Gastrocnemius medialis (tissue), 4 donors: Measurements from ENCODE around the gene TFR2. TPM values are rescaled to one million over a fixed set of nuclear protein-coding genes. Genes with fewer than 3 reads are reported as not detected.

Source experiments
- ATAC-seq, 2 donors: fragments of 150-250 bp; one replicate each; pipeline ENCODE4 v1.9.1; 2016
- DNase-seq, 2 donors: peaks; one replicate each; pipeline ENCODE4 v3.0.0-alpha.2; 2019
- H3K27ac ChIP-seq, 4 donors: fragments of 200-600 bp; sonication (generic); 1 replicate in 1 of 4; 2 replicates in 3 of 4; pipeline ENCODE4 v1.5.1; 2016 to 2018; ENCODE audit warnings: mild to moderate bottlenecking in 2 of 4, moderate library complexity in 1 of 4
- H3K27me3 ChIP-seq, 3 donors: fragments of 200-600 bp; sonication (generic) in 2 of 3; 1 replicate in 1 of 3; 2 replicates in 2 of 3; pipeline versions ENCODE4 v1.5.1 to v1.6.0; 2016 to 2019; ENCODE audit warnings: mild to moderate bottlenecking in 1 of 3, moderate library complexity in 1 of 3
- H3K36me3 ChIP-seq, 2 donors: fragments of 200-600 bp; sonication (generic) in 1 of 2; one replicate each; pipeline ENCODE4 v1.5.1; 2017 to 2018
- H3K4me1 ChIP-seq, 2 donors: fragments of 200-600 bp; sonication (generic) in 1 of 2; one replicate each; pipeline ENCODE4 v1.5.1; 2016 to 2017; ENCODE audit warnings: mild to moderate bottlenecking in 2 of 2
- H3K4me3 ChIP-seq, 4 donors: fragments of 200-600 bp; sonication (generic) in 3 of 4; 1 replicate in 1 of 4; 2 replicates in 3 of 4; pipeline ENCODE4 v1.5.1; 2016 to 2019; ENCODE audit warnings: mild to moderate bottlenecking in 2 of 4
- H3K9me3 ChIP-seq, 3 donors: fragments of 200-600 bp; sonication (generic) in 2 of 3; 1 replicate in 1 of 3; 2 replicates in 2 of 3; pipeline ENCODE4 v1.5.1; 2016 to 2019
- POLR2A ChIP-seq, 2 donors: fragments of 450-650 bp; IDR thresholded peaks; one replicate each; pipeline ENCODE4 v1.6.1; 2017; ENCODE audit warnings: antibody characterized with exemption in 2 of 2, mild to moderate bottlenecking in 2 of 2, moderate library complexity in 2 of 2
- in situ Hi-C, 4 donors: fragments of 200-750 bp; cut with MboI; loops; one replicate each; pipeline versions ENCODE4 v1.15.0 to v1.8.0; 2017; ENCODE audit warnings: low sequenced_read_pairs in 4 of 4
- intact Hi-C: fragments of 100-400 bp; cut with DNase I; formaldehyde crosslinking; loops from one replicate; pipeline ENCODE4 v1.15.1; 2023; ENCODE audit warnings: low total_unique reads
- total RNA-seq, 4 donors: library from RNA; depleted of rRNA; stranded (reverse); fragments of >200 nt; gene quantifications; one replicate each; pipeline versions ENCODE4 v1.1.0 to v1.2.3, GENCODE V29; 2016
- TF ChIP-seq, protein P1 (sequence below), 5 experiments: fragments of 450-650 bp in 3 of 5; fragments of 200-600 bp in 2 of 5; sonication (generic) in 2 of 5; IDR thresholded peaks in 4 of 5; conservative IDR thresholded peaks in 1 of 5; 1 replicate in 4 of 5; 2 replicates in 1 of 5; pipeline ENCODE4 v1.5.1; 2016 to 2019; ENCODE audit warnings: antibody characterized with exemption in 5 of 5, mild to moderate bottlenecking in 3 of 5, moderate library complexity in 3 of 5

The TFR2 gene
- total RNA-seq, 4 donors from 2014 or later = 1.0 to 1.3 TPM; not detected in 2

DNA sequence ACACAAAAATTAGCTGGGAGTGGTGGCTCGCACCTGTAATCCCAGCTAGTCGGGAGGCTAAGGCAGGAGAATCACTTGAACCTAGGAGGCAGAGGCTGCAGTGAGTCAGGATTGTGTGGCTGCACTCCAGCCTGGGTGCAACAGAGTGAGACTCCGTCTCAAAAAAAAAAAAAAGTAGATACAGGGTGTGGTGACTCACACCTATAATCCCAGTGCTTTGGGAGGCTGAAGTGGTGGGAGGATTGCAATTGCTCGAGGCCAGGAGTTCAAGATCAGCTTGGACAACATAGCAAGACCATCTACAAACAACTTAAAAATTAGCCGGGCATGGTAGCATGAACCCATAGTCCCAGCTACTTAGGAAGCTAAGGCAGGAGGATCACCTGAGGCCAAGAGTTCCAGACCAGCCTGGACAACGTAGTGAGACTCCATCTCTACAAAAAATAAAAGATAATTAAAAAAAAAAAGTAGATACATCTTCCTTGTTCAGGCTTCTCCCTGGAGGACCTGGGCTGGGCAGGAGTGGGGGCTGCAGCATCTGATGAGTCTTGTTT is 27.0 kb downstream of the TFR2 start:
- Histone ChIP-seq H3K4me3 (no peak overlapping the region), H3K27me3 (no peaks in the 10 kb centered on the region), H3K36me3 (no peaks in the 10 kb centered on the region), H3K9me3 (no peaks in the 10 kb centered on the region), H3K4me1 (peaks cover 0 to 14% of the 10 kb centered on the region in 2 donors), H3K27ac (no peak overlapping the region)
- in situ Hi-C loops = no loop called here
- no peak for TF ChIP-seq POLR2A (IDR thresholded peaks at IDR 0.05)
- TF ChIP-seq, protein P1, sequence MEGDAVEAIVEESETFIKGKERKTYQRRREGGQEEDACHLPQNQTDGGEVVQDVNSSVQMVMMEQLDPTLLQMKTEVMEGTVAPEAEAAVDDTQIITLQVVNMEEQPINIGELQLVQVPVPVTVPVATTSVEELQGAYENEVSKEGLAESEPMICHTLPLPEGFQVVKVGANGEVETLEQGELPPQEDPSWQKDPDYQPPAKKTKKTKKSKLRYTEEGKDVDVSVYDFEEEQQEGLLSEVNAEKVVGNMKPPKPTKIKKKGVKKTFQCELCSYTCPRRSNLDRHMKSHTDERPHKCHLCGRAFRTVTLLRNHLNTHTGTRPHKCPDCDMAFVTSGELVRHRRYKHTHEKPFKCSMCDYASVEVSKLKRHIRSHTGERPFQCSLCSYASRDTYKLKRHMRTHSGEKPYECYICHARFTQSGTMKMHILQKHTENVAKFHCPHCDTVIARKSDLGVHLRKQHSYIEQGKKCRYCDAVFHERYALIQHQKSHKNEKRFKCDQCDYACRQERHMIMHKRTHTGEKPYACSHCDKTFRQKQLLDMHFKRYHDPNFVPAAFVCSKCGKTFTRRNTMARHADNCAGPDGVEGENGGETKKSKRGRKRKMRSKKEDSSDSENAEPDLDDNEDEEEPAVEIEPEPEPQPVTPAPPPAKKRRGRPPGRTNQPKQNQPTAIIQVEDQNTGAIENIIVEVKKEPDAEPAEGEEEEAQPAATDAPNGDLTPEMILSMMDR (IDR thresholded peaks at IDR 0.05 in 4 of 5, conservative IDR thresholded peaks at IDR 0.05 in 1 of 5) = no peak
- ATAC-seq (no peak), DNase-seq (no peak)
- intact Hi-C loops = loop anchor here (5.0 to 10.0 kb wide), 3 partner anchors 78 to 250 kb away; partner anchors contain the start of genes GIGYF1, POP7 and TRIP6

DNA sequence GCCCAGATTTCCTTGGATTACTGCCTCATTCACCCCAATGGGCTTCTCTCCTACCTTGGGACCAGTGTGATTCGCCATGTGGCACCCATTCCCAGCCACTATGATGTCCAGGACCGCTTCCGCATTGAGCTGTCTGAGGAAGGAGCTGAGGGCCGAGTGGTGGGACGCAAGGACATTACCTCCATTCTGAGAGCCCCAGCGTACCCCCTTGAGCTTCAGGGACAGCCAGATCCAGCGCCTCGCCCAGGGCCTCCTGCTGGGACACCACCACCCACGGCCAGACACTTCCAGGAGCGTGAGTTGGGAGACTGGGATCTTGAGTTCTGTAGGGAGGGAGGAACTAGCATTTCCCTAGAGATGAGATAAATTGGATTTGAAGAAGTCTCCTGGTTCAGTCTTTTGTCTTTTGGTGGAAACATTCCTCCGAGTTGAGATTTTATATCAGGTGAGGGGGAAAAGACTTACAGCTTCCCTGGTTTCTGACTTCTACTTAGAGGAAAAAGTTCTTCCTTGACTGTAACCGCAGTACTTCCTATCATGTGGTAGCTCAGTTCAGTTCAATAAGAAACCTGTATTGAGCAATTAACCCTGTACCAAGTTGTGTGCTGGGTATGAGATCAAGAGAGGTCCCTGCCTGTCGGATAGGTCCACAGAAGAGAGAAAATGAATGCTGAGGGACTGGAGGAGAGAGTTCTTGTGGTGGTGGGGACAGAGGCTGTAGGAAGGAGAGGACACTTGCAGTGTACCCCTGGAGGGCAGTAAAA is 27.8 kb downstream of the TFR2 start:
- H3K4me3 ChIP-seq = peak overlapping the region in 2 of 4 donors; percentile 74 to 78

DNA sequence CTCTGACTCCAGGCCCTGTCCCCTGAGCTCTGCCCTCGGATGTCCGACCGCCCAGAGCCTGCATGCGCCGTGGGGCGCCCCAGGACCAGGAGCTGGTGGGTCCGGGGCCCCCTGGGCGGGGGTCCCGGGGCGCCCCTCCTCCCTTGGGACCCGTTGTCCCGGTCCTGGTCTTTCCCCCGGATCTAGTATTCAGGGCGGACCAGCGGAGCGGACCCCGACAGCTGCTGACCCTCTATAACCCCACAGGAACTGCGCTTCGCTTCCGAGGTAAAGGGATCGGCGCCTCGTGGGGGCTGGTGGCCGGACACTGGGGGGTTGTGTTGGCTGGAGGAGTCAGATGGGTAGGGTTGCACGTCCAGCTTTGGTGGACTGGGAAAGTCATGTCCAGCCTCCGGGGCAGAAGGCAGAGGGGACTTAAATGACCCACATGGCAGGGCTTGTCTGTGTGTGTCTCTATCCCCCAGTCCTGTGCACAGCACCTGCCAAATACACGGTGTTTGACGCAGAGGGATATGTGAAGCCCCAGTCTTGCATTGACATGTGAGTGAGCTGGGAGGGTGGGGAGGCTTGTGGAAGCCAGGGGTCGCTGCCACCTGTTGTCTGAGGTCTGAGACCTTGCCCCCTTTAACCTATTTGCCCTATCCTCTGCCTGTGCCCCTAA is 28.5 kb downstream of the TFR2 start:
- Histone ChIP-seq H3K27me3 (no peaks in the 10 kb centered on the region), H3K4me1 (peaks cover 0 to 14% of the 10 kb centered on the region in 2 donors), H3K27ac (peak overlapping the region; percentile 90 to 99 (median 96)), H3K9me3 (no peaks in the 10 kb centered on the region), H3K36me3 (no peaks in the 10 kb centered on the region), H3K4me3 (peak overlapping the region; percentile 69 to 91 (median 76))
- ATAC-seq = no peak
- in situ Hi-C loops (no loop called here), intact Hi-C loops (loop anchor here (1.0 to 10.0 kb wide), 5 partner anchors 27 to 252 kb away; partner anchors contain the start of genes FBXO24, GIGYF1, GNB2 and LRCH4)
- TF ChIP-seq, protein P1 (IDR thresholded peaks at IDR 0.05 in 4 of 5, conservative IDR thresholded peaks at IDR 0.05 in 1 of 5) = peak in 1 of 5 experiments; percentile 11
- no peak for TF ChIP-seq POLR2A (IDR thresholded peaks at IDR 0.05)
- no peak for DNase-seq

More for the DNA sequence above, 27.8 kb downstream of the TFR2 start:
- no peak for DNase-seq
- intact Hi-C loops = loop anchor here (5.0 to 10.0 kb wide), 3 partner anchors 79 to 251 kb away; partner anchors contain the start of genes GIGYF1, POP7 and TRIP6
- Histone ChIP-seq H3K36me3 (no peaks in the 10 kb centered on the region), H3K27me3 (no peaks in the 10 kb centered on the region), H3K27ac (no peak overlapping the region), H3K4me1 (peaks cover 0 to 14% of the 10 kb centered on the region in 2 donors), H3K9me3 (no peaks in the 10 kb centered on the region)
- no peak for ATAC-seq
- no peak for TF ChIP-seq POLR2A (IDR thresholded peaks at IDR 0.05)
- TF ChIP-seq, protein P1 (IDR thresholded peaks at IDR 0.05 in 4 of 5, conservative IDR thresholded peaks at IDR 0.05 in 1 of 5) = peak in 1 of 5 experiments; percentile 3
- in situ Hi-C loops = no loop called here

DNA sequence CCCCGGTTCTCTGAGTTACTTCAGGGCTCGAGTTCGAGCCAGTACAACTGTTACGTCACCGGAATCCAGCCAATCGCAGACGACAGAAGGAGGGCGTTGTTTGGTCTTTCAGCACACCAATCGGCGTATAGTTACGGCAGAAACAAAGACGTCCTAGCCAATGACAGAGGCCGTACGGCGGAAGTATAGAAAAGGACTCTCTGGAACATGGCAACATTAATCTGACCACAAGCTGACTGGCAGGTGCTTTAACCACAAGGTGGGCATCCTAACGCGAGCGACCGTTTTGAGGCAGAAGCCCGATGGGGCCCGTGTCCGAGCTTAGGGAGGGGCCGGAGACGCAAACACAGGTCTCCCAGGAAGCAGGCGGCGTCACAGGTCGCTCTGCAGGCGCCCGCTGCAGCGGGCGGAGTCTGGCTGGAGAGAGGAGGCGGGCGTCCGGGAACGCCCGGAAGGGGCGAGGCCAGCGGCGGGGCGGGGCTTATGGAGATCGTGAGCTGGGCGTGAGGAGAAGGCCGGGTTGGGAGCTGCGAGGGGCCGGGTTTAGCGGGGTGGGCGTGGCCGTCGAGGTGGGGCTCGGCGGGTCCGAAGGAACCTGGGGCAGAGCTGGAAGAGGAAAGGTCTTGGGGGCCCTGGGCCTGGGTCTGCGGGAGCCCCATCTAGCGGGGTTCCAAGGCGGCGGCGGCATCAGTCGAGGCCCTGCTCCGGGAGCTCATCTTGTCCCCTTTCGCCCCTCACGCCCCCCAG is 29.2 kb downstream of the TFR2 start, which contains the start of gene MOSPD3:
Gene MOSPD3, plus strand, starts transcription at position 558 of the 747 bp plus-strand sequence. CDS start 252 bp downstream, outside the sequence.
- ATAC-seq (peak; percentile 99 to 100), DNase-seq (peak; percentile 98 to 99)
- no peaks in the 10 kb centered on the region for H3K27me3 ChIP-seq
- H3K9me3 ChIP-seq = no peaks in the 10 kb centered on the region
- peaks cover 0 to 14% of the 10 kb centered on the region in 2 donors for H3K4me1 ChIP-seq
- H3K4me3 ChIP-seq = peak within 1 kb of the TSS; percentile 69 to 91 (median 76)
- H3K36me3 ChIP-seq = no peaks in the 10 kb centered on the region
- intact Hi-C loops = loop anchor here (1.0 to 10.0 kb wide), 5 partner anchors 26 to 253 kb away; partner anchors contain the start of genes FBXO24, GIGYF1, GNB2 and LRCH4
- peak within 1 kb of the TSS; percentile 90 to 99 (median 96) for H3K27ac ChIP-seq
- TF ChIP-seq POLR2A (IDR thresholded peaks at IDR 0.05) = peak; percentile 74 to 75
- TF ChIP-seq, protein P1 (IDR thresholded peaks at IDR 0.05 in 4 of 5, conservative IDR thresholded peaks at IDR 0.05 in 1 of 5) = no peak
- in situ Hi-C loops = no loop called here
